Activated CD8-positive, alpha-beta memory T cell treated with anti-CD3 and anti-CD28 coated beads for 36 hours (primary cell): ENCODE measurements around the gene ITPKA. TPM values are rescaled to one million over a fixed set of nuclear protein-coding genes. Genes with fewer than 3 reads are reported as not detected.

Source experiments
- CTCF ChIA-PET: fragments of 350-600 bp; sonication (Branson Sonifier 250); formaldehyde crosslinking; loops from one replicate; lab custom pipeline; 2021; ENCODE audit warnings: antibody characterized with exemption; lab: Charles Lee
- POLR2A ChIA-PET: fragments of 350-600 bp; sonication (Branson Sonifier 250); formaldehyde crosslinking; loops from one replicate; lab custom pipeline; 2021; ENCODE audit warnings: antibody characterized with exemption; lab: Charles Lee
- total RNA-seq, 2 experiments: library from RNA; stranded (reverse); gene quantifications; one replicate each; pipeline ENCODE4 v1.2.3, GENCODE V29; 2021

Gene ITPKA
- total RNA-seq, 2 experiments from 2014 or later, result 0.55 to 0.57 TPM

DNA sequence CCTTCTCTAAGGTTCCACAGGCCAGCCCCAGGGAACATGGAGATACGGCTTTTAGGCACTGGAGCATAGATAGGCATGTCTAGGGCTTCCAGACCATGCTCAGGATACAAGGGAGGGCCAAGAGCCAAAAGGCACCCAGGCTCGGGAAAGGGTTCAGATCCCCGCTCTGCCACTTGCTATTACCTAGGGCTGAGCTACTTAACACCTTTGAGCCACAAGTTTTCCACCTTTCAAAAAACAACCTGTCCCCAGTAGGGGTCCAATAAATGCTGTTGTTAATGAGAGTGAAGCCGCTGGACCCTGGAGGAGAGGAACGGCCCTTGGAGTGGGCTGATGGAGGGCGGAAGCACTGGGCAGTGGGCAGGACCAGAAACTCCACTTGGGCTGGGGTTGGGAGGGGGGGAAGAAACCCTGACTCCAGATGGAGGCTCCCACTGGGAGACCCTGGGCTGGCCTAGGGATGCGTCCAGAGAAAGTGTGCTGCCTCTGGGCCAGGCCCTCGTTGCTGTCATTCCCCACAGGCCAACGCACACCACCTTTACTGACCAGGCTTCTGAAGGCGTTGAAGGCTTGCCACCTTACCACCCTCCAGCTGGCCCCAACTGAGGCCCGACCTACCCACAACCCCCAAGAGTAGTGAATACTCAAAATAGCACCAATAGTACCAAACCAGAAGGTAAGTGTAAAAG, 8.6 kb upstream of the ITPKA start:
- ChIA-PET CTCF (interaction anchor here (2.2 kb wide), 1 partner anchor 19 kb away, joined by 10 read pairs; no protein-coding TSS in a partner anchor), POLR2A (no interaction called here)

DNA sequence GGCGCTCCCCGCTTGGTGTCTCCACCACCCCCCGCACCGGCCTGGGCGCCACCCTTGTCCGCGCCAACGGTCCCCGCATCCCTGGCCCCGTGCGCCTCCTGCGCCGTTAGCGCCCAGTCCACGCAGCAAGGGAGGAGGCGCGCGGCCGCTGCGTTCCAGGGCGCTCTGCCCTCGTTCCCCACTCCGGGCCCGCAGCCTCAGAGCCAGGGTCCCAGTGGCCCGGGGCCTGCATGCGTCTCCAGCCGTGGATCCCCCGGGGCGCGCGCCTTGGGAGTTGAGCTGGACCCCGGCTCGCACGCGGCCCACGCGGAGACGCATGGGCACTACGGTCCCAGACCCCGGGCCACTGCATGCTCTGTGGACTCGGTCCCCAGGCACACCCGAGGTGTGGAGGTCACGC, 7.4 kb upstream of the ITPKA start:
- POLR2A ChIA-PET, result no interaction called here
- CTCF ChIA-PET, result interaction anchor here (0.6 to 0.7 kb wide), 3 partner anchors 144 to 269 kb away, joined by 3 read pairs; no protein-coding TSS in a partner anchor

DNA sequence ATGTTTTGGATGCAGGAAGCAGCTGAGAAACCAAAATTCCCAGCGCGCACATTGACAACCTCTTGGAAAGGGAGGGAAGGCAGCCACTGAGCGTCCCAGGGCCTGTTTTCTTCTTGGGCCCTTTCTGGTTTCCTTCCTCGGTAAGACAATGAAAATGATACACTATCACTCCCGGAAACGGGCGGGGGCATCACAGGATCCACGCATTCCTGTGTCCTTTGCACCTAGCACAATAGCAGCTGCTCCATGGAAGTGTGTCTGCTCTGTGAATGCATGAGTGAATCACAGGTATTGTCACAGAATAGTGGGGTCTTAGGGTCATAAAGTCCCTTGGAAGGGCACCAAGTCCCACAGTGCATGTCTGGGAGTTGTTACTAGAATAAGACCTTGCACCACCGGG, 6.3 kb upstream of the ITPKA start:
- ChIA-PET CTCF (no interaction called here), POLR2A (no interaction called here)

DNA sequence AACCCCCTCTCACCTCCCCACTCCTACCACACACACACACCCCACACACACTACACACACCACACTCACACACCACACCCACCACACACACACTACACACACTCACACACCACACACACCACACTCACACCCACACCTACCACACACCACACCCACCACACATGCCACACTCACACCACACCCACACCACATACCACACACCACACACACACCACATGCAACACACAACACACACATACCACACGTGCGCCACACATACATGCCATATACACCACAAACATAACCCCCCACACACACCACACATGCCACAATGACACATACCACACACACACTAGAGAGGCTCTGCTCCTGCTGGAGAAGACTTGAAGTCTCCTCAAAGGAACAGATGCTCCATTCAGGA, 5.9 kb upstream of the ITPKA start:
- POLR2A ChIA-PET, result no interaction called here
- CTCF ChIA-PET, result no interaction called here

DNA sequence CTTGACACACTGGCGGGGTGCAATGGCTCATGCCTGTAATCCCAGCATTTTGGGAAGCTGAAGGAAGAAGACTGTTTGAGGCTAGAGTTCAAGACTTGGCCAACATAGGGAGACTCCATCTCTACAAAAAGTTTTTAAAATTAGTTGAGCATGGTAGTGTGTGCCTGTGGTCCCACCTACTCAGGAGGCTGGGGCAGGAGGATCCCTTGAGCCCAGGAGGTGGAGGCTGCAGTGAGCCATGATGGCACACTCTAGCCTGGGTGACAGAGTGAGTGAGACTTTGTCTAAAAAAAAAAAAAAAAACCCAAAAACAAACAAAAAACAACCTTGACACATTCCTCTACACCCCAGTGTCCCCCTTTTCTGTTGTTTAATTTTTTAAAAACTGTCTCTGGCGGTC, 4.0 kb upstream of the ITPKA start:
- POLR2A ChIA-PET, result interaction anchor here (0.7 kb wide), 1 partner anchor 395 kb away, joined by 3 read pairs; no protein-coding TSS in a partner anchor
- CTCF ChIA-PET, result interaction anchor here (0.7 kb wide), 1 partner anchor 32 kb away, joined by 7 read pairs; no protein-coding TSS in a partner anchor

DNA sequence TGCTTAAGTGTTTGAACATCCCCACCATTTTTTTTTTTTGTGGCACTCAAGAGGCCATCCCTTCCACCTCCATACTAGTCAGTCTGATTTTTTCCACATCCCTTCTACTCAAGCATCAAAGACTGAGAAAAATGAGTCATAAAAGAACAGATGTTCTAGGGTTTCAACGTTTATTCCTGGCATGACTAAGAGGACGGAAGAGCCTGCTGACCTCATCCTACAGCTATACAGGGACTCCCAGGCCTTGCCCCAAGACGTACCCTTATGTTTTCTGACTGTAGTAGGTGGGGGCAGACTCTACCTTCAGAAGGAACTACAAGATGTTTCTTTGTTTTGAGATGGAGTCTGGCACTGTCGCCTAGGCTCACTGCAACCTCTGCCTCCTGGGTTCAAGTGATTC, 3.3 kb upstream of the ITPKA start:
- CTCF ChIA-PET, result interaction anchor here (0.7 to 1.5 kb wide), 2 partner anchors 13 to 31 kb away, joined by 3 to 7 read pairs; no protein-coding TSS in a partner anchor
- POLR2A ChIA-PET, result interaction anchor here (0.8 kb wide), 1 partner anchor 96 kb away, joined by 8 read pairs; no protein-coding TSS in a partner anchor

DNA sequence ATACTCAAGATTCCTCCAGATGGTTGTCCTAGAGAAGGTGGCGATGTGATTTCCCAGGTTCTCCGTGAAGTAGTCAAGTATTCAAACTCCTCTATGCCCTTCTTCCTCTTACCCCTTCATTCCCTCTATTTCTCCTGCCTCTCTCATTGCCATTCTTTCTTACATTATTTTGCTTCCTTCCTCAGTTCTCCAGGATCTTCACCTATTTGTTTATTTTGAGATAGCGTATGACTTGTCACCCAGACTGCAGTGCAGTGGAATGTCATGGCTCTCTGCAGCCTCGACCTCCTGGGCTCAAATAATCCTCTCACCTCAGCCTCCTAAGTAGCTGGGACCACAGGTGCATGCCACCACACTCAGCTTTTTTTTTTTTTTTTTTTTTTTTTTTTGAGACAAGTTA, 1.8 kb upstream of the ITPKA start:
- ChIA-PET POLR2A (no interaction called here), CTCF (interaction anchor here (1.0 kb wide), 1 partner anchor 26 kb away, joined by 3 read pairs; no protein-coding TSS in a partner anchor)

DNA sequence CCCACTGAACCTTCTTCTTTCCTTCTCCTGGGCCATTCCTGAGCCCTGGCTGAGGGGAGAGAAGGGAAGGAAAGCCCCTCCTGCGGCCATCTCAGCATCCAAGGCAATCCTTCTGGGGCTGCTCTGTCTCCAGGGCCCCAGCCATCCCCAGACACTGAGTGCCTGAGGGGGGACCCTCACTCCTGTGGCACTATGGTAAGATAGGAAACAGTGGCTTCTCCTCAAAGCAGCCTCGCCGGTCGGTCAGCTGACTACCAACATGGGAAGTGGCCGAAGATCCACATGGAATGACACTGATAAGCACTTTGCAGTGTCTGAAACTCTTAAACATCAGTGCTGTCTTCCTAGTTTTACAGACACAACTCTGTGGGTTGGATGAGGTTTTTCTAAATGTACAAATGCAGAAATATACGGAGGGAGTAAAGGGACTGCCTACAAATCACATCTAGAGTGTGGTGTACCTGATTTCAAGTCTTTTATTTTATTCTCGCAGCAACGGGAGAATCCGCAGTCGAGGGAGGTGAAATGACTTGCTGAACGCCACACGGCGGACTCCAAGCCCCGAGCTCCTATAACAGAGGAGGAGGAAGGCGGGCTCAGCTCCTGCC, 973 bp upstream of the ITPKA start:
- POLR2A ChIA-PET, result interaction anchor here (0.5 to 1.5 kb wide), 3 partner anchors 9 to 502 kb away, joined by 3 to 5 read pairs (median 4); partner anchors contain the start of gene RPAP1
- CTCF ChIA-PET, result interaction anchor here (1.2 to 1.5 kb wide), 3 partner anchors 8 to 26 kb away, joined by 3 to 4 read pairs (median 4); no protein-coding TSS in a partner anchor

DNA sequence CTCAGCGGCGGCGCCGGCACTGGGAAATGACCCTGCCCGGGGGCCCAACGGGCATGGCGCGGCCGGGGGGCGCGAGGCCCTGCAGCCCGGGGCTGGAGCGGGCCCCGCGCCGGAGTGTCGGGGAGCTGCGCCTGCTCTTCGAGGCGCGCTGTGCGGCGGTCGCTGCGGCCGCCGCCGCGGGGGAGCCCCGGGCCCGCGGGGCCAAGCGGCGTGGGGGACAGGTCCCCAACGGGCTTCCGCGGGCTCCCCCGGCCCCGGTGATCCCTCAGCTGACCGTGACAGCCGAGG, 172 bp downstream of the ITPKA start:
- POLR2A ChIA-PET, result interaction anchor here (0.9 to 1.5 kb wide), 2 partner anchors 10 to 28 kb away, joined by 3 to 4 read pairs; no protein-coding TSS in a partner anchor
- CTCF ChIA-PET, result interaction anchor here (1.2 to 1.5 kb wide), 4 partner anchors 10 to 27 kb away, joined by 3 to 4 read pairs (median 4); no protein-coding TSS in a partner anchor

DNA sequence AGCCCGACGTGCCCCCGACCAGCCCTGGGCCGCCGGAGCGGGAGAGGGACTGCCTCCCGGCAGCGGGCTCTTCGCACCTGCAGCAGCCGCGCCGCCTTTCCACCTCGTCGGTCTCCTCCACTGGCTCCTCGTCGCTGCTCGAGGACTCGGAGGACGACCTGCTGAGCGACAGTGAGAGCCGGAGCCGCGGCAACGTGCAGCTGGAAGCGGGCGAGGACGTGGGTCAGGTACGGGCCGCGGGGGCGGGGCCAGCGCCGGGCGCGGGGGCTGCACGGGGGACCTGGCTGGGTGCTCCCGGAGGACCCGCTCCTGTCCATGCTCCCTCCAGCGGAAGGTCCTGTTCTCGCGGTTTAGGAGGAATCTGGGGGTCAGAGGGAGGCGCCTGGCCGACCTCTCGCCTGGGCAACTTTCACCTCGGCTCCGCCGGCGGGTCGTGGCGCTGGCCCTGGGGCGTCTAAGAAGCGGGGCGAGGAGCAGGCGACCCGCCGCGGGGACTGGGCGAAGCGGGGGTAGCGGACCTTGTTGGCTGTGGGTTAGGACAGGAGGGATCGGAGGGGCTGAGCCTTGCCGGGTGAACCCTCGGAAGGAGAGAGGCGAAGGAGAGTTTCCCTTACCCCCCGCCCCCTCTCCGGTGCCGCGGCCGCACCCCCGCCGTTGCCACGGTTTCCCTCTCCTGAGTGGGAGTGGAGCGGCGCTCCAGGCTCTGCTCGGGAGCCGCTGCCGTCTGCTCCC, 682 bp downstream of the ITPKA start:
- ChIA-PET CTCF (interaction anchor here (1.2 to 1.5 kb wide), 2 partner anchors 13 kb away, joined by 3 read pairs; no protein-coding TSS in a partner anchor), POLR2A (interaction anchor here (0.9 to 1.5 kb wide), 2 partner anchors 11 to 28 kb away, joined by 3 to 4 read pairs; no protein-coding TSS in a partner anchor)

DNA sequence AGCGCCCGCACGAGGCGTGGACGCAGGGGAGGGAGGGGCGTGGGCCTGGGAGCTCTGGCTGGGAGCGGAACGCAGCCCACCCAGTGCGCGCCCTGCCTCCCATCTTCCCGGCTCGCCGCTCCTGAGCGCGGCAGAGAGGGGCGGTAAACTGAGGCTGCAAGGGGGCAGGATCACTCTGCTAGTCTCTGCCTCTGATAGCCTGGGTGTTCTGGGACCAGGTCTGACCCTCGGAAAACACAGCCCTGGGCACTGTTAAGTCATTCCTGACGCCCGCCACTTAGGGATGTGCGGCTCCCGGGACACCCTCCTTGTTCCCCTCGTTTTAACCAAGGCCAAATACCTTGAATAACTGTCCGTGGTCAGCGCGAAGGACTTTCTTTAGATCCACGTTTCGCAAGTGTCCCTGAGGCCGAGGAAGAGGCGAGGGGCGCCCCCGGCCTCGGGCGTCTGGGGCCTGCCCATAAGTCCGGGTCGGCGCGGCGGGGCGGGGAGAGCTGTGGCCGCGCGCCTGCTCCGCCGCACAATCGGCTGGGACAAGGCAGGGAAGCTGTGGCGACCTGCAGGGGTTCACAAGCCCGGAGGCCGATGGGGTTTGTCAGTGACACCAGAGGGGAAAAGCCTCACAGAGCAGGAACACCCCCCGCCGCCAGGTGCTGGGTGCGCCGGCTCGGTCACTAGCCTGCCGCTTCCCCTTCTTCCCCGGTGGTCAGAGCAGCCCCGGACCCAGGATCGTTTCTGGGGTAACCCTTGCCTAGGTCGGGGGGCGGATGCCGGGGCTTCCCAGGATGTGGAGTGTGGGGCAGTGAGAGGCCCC, 1.5 kb downstream of the ITPKA start:
- POLR2A ChIA-PET, result interaction anchor here (0.6 kb wide), 1 partner anchor 17 kb away, joined by 4 read pairs; no protein-coding TSS in a partner anchor
- CTCF ChIA-PET, result interaction anchor here (0.9 kb wide), 1 partner anchor 29 kb away, joined by 3 read pairs; no protein-coding TSS in a partner anchor

DNA sequence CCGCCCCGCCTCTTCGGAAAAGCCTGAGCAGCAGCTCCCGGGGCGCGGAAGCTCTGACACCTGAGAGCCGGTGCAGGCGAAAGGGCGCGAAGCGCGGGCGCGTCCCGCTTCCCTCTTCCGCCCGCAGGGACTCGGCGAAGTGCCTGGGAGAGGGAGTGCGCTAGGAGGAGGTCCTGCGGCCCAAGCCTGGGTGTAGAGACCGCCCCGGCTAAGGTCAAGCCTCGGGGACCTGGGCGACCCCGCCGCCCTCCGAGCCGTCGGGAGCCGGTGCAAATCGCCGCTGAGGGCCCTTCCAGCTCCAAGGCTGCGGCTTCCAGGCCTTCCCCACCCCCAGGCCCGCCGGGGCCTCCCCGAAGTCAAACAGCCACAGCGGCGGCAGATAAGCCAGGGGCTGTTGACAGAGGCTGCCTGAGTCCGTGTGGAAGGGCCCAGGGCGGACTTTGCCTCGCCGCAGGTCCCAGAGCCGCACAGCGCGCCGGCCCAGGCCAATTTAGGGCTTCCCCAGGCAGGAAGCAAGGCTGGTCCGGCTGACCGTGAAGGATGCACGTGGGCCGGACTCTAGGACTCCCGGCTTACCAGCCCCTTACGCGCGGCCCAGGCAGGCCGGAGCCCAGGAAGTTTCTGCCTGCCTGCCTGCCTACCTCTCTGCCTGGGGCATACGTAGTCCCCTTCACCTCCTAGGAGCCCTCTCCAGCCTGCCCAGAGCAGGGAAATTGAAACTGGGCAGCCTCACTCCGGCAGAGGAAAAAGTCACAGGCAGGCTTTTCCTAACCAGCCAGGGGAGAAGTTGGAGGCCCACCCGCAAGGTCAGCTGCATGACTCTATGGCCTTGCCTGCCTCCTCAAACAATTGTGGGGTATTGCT, 2.3 kb downstream of the ITPKA start:
- CTCF ChIA-PET, result interaction anchor here (0.9 kb wide), 1 partner anchor 30 kb away, joined by 3 read pairs; no protein-coding TSS in a partner anchor
- POLR2A ChIA-PET, result interaction anchor here (0.6 kb wide), 1 partner anchor 17 kb away, joined by 4 read pairs; no protein-coding TSS in a partner anchor

DNA sequence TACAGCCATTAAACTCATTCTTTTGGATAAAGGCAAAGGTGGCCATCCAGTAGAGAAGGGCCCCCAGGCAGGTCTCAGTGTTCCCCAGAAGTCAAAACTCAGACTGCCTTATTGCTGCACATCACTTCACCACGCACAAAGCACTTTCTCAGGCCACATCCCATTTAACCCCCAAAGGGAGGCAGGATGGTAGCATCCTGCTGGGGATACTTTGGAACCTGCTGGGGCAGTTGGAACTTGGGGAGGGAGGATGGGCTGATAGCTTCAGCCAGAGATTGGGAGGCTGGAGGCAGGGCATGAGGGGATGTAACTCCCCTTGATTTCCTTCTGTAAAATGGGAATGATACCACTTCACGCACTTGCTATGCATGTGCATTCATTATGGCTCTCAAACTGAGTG, 5.0 kb downstream of the ITPKA start:
- ChIA-PET CTCF (interaction anchor here (0.5 to 0.7 kb wide), 2 partner anchors 231 to 542 kb away, joined by 3 read pairs; no protein-coding TSS in a partner anchor), POLR2A (no interaction called here)

DNA sequence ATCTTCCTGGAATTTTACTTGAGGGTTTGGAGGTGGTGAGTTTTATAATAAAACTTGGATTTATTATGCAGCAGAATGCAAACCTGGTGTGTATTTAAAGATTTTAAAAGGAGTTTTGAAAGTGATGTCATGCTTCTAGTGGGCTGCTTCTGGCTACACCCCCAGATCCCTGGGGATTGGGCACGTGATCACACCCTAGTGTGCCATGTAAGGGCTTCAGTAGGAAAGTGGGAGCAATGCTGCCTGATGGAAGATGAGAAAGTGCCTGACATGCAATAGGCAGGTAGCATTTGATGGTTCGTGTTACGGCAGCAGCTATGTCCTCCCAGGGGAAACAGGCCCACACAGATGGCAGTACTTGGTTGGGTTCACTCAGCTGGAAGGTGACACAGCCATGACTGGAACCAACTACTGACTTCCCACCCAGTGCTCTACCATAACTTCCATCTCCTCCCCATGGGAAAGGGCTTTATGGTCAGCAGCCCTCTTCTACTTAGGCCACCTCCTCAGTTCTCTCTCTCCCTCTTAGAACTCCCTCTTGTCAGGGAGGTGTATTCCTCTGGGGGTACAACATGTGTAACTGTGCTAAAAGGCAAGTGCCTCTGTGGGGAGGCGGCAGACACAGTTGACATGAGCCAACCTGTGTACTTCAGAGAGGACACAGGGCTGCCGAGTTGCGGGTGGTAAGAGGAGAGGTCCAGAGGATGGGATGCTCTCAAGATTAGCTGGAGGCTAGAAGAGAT, 5.6 kb downstream of the ITPKA start:
- CTCF ChIA-PET, result no interaction called here
- POLR2A ChIA-PET, result no interaction called here

DNA sequence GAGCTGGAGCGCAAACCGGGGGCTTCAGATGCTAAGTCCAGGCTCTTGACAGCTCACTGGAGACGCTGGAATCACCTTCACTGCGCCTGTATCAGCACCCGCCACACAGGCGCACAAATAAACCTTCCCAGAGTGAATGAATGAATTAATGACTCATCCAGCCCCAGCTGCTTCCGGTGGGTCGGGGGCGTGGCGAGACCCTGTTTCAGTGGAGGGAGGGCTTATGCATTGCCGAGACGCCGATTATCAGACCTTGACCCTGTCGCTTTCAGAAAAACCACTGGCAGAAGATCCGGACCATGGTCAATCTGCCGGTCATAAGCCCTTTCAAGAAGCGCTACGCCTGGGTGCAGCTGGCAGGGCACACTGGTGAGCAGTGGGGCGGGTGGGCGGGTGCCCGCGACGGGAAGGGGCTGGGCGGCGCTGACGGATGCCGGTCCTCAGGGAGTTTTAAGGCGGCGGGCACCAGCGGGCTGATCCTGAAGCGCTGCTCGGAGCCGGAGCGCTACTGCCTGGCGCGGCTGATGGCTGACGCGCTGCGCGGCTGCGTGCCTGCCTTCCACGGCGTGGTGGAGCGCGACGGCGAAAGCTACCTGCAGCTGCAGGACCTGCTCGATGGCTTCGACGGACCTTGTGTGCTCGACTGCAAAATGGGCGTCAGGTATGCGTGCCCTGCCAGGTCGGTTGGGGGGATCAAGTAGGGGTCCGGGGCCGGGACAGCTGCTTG, 7.7 kb downstream of the ITPKA start:
- CTCF ChIA-PET, result interaction anchor here (0.7 kb wide), 1 partner anchor 31 kb away, joined by 3 read pairs; no protein-coding TSS in a partner anchor
- POLR2A ChIA-PET, result interaction anchor here (0.5 to 0.6 kb wide), 2 partner anchors 43 to 119 kb away, joined by 3 to 4 read pairs; partner anchors contain the start of gene RPAP1
